Ramos (cell line): ENCODE results near the gene HPN.
"Not testable (repeated sequence)": the region's sequence is repeated elsewhere in the genome, so short reads cannot be mapped to it uniquely, and the experiment has no call there.

Experiments used
- in situ Hi-C: fragments of 300-500 bp; cut with MboI; formaldehyde crosslinking; loops from one replicate; pipeline ENCODE4 v1.14.3; 2022; ENCODE audit warnings: low sequenced_read_pairs; ENCODE audit not compliant: unreplicated experiment

Gene HPN

DNA sequence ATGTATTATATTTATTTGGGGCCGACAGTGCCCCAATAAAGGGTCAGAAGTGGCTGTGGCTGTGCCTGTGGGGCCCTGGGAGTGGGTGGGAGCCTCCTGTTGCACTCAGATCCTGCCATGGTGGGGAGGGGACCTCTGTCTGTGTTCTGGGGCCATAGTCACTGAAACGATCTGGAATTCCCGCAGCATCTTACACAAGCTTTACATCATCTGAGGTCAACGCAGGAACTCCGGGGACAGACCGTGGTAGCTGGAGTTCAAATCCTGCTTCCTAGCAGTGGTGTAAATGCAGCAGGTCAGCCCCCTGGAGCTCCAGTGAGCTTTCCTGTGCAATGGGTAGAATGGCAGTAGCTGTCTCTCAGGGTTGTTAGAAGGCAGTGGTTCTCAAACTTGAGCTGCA lies 15.1 kb upstream of the HPN start:
- in situ Hi-C loops = no loop called here

DNA sequence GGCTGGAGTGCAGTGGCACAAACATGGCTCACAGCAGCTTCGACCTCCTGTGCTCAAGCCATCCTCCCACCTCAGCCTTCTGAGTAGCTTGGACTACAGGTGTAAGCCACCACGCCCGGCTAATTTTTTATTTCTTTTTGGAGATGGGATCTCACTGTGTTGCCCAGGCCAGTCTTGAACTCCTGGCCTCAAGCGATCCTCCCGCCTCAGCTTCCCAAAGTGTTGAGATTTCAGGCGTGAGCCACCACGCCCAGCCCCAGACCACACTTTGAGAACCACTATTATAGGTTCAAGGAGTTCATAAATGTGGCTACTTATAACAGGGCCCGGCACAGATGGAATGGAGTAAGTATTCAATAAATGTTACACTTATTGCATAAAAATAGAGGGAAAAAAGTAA lies 14.5 kb upstream of the HPN start:
- in situ Hi-C loops = no loop called here

DNA sequence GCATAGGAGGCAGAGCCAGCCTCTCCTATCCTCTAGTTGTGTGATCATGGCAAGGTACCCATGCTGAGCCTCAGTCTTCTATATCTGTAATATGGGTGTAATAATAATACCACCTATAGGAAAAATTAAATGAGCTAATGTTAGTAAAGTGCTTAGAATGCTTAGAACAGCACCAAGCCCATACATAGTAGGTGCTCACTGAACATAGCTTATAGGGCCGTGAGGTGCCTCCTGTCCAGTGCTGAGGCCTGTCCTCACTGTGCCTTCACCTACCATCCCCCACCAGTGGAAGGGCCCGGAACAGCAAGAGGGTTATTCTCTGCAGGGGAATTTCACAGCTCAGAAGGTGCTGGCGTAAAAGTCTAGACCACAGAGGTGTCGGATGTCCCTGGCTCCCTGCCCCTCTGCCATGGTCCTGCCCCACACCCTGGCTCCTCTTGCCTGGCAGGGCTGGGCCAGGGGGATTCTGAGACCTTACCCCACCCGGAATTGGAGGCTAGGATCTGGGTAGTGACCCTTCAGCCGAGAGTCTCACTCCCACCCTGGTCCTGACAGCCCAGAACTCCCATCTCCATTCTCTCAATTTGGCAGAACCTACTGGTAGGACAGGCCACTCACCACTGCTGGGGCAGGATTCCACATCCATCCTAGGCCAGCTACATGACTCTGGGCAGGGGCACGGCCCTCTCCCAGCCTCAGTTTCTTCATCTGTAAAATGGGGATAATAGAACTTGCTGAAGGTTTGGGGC lies 13.5 kb upstream of the HPN start:
- in situ Hi-C loops = no loop called here

DNA sequence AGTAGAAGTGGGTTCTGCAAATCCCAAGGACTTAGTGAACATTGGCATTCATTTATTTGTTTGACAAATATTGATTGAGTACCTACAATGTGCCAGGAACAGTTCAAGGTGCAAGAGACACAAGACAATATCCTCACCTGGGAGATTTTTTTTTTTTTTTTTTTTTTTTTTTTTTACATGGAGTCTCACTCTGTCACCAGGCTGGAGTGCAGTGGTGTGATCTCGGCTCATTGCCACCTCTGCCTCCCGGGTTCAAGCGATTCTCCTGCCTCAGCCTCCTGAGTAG lies 13.0 kb upstream of the HPN start:
- in situ Hi-C loops = not testable (repeated sequence)

DNA sequence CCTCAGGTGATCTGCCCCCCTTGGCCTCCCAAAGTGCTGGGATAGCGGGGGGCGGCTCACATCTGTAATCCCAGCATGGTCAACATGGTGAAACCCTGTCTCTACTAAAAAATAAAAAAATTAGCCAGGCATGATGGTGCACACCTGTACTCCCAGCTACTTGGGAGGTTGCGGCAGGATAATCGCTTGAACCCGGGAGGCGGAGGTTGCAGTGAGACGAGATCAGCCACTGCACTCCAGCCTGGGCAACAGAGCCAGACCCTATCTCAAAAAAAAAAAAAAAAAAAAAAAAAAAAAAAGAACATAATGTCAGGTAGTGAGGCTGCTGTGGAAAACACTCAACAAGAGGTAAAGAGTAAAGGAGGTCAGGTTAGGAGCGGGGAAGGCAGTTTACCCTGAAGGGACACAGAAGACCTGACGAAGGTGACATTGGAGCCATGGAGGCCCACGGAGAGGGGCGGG lies 12.2 kb upstream of the HPN start:
- in situ Hi-C loops = not testable (repeated sequence)

DNA sequence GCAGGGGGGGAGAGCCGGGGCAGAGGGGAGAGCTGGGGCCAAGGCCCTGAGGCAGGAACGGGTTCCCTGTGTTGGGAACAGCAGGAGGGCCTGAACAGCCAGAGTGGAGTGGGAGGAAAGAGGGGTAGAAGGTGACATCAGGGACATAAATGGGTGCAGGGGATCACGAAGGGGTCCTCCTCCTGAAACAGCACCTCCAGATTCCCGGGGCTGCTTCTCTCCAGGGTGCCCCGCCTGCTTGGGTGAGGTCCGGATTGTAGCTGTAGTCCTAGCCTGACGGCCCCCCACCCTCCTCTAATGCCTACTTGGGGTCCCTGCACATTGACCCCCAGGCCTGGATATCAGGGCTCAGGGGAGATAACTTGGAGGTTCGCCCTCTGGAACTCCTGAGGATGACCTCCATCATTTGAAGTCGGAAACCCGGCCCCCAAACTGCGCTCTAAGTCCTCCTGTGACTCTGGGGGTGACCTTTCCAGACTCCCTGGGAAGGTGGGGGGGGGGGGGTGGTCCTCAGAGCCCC lies 11.7 kb upstream of the HPN start:
- in situ Hi-C loops = no loop called here

DNA sequence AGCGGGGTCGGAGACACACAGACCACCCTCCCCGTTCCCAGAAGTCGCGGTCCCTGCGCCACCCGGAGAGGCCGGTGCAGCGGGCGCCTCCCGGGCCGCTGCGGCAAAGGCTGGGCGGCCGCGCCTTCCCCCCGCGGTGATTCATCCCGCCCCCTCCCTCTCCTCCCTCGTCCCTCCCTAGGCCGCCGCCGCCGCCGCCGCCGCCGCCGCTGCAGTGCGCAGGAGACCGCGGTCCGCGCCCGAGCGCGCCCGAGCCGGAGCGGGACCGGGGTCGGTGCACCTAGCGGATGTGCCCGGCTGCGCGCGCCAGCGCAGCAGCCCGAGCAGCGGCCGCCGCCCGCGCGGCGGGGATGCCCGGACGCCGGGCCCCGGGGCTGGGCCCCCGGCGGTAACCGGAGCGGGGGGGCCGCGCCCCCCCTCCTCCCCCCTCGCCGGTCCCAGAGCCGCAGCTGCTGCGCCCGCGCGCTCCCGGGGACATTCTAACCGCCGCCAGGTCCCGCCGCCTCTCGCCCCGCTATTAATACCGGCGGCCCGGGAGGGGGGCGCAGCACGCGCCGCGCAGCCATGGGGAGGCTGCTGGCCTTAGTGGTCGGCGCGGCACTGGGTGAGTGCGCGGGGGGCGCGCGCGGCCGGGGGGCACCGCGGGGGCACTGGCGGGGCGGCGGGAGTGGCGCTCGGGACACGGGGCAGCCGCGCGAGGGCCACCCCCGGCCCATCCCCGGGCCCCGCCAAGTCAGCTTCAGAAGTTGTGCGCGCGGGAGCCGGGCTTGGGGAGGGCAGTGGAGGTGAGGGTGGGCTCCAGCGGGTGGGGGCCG lies 11.1 kb upstream of the HPN start, which contains the start of gene SCN1B:
Gene SCN1B, plus strand, starts transcription at position 214 of the 815 bp plus-strand sequence. Its CDS starts 351 bp downstream, at position 565.
- in situ Hi-C loops = no loop called here

DNA sequence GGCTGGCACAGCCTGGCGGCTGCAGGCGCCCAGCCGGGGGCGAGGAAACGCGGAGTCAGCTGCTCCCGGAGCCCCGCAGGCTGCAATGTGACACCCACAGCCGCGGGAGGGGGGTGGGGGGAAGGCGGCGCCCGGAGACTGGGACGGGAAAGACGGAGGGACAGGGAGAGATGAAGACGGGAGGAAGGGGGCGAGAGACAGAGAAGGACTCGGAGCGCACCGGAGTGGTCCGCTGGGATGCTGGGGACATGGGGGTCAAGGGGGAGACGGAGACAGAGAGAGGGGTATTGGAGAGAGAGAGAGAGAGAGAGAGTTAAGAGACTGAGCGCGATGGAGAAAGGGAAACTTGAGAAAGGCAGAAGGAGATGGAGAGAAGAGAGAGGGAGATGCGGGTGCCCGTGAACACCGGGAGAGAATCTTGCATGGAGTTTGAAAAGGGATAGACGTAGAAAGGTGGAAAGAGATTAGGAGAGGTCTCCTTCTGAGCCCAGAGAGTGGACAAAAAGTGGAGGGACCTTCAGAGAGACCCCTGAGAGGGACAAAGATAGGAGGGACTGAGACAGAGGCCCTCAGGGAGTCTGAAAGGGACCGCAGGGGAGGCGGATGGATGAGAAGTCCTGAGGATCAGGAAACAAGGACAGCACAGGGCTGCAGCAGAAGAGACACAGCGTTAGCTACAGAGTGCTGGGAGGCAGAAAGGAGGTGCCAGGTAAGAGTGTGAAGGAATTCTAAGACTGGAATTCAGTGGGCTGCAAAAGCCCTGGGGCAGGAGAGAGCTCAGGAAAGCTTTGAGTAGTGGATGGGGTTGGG lies 10.2 kb upstream of the HPN start:
- in situ Hi-C loops = no loop called here

DNA sequence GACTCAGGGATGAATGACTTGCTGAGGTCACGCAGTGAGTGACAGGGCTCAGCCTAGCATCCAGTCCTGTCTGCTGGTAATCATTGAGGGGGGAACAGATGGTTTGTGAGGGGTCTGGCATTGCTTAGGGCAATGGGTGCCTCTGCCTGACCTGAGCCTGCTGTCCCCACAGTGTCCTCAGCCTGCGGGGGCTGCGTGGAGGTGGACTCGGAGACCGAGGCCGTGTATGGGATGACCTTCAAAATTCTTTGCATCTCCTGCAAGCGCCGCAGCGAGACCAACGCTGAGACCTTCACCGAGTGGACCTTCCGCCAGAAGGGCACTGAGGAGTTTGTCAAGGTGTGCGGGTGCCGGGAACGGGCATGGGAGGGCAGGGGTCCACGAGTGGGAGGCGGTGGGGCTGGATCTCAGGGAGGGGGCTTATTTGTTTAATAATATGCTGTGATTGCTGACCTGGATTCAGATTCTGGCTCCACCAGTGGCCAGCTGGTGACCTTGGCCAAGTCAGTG lies 9.1 kb upstream of the HPN start:
- in situ Hi-C loops = no loop called here

DNA sequence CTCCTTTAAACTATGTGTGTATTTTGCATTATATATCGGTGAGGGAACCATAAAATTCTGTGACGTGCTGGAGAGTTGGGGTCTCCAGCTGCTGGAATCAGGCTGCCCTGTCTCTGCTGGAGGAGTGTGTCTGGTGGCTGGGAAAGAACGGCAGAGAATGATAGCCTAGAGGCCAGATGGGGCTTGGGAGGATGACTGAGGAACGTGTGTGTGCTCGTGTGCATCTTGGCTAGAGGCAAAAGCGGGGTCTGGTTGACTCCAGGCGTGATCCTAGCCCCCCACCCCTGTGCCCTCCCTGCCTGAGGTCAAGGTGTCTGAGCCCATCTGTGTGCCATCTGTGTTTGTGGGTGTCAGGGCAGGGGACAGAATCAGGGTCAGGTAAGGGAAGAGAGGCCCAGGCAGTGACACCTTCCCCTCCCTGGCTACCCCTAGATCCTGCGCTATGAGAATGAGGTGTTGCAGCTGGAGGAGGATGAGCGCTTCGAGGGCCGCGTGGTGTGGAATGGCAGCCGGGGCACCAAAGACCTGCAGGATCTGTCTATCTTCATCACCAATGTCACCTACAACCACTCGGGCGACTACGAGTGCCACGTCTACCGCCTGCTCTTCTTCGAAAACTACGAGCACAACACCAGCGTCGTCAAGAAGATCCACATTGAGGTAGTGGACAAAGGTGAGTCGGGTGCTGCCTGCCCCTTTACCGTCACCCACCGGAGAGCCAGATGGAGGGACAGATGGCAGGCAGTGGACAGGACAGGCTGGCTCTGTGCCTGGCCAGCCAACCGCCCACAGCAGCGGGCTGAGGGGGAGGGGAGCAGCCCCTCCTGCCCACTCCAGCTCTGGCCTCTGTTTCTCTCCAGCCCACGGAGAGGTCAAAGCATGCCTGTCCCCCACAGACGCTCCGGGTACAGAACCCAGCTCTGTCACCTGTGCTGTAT lies 8.2 kb upstream of the HPN start:
- in situ Hi-C loops = no loop called here

DNA sequence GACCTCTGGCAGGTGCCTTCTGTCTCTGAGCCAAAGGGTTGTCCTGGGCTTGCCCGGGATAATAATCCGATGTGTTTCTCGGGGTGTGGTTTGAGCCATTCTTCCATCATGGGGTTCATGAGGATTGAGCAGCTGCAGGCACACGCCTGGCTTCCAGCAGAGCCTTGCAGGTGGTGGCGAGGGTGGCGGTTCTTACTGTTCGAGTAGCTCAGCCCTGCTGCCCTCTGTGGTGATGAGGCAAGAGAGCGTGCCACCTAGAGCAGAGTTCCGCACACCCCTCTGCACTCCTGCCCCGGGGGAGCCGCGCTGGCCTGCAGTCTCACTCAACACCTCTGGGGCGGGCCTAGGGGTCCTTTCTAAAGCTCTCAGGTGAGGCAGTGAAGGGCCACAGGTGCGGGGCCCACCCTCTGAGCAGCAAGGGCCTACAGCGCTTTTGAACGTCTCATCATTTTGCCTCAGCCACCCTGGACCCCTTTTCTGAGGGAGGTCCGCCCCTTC lies 7.5 kb upstream of the HPN start:
- in situ Hi-C loops = no loop called here

DNA sequence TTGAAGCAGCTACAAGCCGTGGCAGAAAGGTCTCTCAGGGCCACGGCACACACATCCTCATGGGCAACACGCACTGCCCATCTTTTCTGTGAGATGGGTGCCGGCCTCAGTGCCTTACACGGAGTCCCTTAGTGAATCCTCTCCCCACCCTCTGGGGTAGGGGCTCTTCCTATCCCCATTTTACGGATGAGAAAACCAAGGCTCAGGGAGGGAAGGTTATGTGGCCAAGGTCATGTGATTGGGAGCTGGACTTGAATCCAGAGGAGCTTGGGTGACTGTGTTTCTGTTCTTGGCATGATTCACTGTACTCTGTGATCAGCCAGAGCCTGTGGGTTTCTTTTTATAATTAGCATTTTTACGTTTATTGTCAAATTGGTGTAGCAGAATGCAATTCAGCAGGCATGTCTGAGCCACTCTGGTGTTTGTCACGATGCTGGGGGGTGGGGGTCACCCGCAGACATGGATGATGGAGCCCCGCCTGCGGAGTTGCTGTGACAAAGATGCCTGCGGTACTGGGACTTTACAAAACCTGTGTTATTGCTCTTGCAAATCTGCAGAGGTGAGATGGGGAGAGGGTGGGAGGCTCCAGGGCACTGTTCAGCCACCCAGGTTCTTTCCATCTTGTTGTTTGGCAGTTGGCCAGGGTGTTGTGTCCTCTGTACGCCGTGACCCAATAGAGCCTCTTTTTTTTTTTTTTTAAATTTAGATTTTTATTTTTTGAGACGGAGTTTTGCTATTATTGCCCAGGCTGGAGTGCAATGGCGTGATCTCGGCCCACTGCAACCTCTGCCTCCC lies 6.7 kb upstream of the HPN start:
- in situ Hi-C loops = no loop called here

DNA sequence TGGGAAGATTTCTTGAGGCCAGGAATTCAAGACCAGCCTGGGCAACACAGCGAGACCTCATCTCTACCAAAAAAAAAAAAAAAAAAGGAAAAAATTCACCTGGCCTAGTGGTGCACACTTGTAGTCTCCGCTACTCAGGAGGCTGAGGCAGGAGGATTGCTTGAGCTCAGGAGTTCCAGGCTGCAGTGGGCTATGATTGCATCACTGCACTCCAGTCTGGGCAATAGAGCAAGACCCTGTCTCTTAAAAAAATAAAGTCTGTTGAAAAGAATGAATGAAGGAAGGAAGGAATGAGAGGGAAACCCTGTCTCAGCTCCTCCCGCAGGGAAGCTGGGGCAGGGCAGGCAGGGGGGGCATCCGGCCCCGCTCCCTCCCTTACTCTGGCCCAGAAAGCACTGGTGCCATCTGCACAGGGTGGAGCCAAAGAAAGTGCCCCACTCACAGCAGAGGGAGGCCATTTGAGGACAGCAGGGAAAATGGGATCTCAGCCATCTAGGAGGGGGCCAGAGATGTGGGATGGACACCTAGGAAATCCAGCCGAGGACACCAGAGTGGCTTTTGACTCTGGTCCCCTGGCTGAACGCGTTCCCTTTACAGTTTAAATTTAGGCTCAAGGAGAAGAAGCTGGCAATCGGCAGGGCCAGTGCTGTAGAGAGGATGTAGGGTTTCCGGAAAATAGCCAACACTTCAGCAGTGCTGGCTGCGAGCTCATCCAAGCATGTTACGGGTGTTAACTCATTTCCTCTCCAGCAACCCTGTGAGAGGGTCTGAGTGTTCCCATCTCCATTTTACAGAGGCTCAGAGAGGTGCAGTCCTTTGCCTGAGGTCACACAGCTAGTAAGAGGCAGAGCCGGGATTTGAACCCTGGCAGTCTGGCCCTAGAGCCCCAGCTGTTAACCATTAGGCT lies 3.6 kb upstream of the HPN start:
- in situ Hi-C loops = no loop called here

DNA sequence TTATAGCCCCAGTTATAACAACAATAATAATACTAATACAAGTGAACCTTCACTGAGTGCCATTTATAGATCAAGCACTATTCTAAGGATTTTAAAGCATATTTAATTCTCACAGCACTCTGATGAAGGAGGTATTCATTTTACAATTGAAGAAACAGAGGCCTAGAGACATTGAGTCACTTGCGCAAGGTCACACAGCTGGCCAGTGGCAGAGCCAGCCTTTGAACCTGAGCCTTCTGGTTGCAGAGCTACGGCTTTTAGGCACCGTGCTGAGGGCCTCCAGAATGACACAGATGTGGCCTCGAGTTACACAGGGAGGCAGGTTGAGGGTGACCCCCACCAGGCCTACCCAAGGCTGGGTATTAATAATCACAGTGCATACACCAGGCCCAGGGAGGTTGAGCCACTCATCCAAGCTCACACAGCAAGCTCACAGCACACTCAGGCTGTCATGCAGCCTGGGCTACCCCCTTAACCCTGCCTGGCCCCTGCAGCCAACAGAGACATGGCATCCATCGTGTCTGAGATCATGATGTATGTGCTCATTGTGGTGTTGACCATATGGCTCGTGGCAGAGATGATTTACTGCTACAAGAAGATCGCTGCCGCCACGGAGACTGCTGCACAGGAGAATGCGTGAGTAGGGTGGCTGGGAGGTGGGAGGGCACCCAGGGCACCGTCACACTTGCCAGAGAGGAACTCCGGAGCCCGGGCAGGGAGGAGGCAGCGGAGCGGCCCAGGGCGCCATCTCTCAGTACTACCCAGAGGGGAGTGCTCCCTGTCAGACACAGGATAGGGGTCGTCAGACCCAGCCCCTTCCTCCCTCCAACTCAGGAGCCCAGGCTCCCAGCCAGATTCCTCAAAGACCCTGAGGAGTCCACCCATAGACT lies 2.7 kb upstream of the HPN start:
- in situ Hi-C loops = no loop called here

DNA sequence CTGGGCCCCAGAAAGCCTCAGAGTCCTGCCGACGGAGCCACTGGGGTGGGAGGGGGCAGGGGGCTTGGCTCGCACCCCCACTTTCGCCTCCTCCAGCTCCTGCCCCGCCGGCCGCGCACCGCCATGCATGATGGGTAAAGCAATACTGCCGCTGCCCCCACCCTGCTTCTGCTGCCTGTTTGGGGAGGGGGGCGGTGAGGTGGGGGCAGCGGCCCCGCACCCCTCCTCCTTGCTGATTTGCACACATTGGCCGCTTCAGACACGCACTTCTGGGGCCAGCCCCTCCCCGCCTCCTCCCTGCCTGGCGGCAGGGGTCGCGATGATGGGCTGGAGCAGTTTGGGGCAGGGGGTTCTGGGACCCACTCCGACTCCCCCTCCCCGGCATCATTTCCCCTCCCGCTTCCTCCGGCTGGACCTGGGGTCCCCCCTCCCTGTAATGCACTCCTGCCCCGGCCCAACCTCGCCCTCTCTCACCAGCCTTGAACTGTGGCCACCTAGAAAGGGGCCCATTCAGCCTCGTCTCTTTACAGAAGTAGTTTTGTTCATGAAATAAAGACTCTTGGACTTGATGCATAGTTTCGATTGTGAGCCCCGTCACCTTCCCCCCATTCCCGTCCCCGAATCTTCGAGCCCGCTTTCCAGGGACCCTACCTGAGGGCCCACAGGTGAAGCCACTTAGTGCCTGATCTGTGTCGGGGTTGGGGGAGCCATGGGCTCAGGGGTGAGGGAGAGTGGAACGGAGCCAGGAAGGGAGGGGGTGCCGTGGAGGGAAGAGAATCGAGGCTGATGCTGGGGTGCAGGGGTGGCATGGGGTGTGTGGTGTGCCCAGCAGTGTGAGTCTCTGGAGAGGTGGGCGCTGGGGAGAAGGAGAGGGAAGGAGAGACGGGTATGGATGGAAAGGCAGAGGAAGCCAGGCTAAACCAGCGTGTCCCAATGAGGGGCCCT lies 1.4 kb upstream of the HPN start:
- in situ Hi-C loops = no loop called here
